Jurkat, Clone E6-1 (cell line): ENCODE measurements around the gene TMOD3.

Experiments
- DNase-seq: peaks from one replicate; pipeline ENCODE4 v3.0.0-alpha.2; 2011; ENCODE audit warnings: low read depth, low spot score
- H3K4me3 ChIP-seq: 2 replicates; pipeline ENCODE4 v1.5.1; 2011; ENCODE audit warnings: mild to moderate bottlenecking, low read length, control low read depth, moderate library complexity

TMOD3 gene

GRCh38 chr15:51947124-51947523 is 117.7 kb downstream of the TMOD3 start:
- DNase-seq = no peak
- no peak overlapping the region for H3K4me3 ChIP-seq

- no peak overlapping the region for H3K4me3 ChIP-seq
- DNase-seq = no peak
Measured at GRCh38 chr15:51952805-51953204, 123.4 kb downstream of the TMOD3 start.

DNA sequence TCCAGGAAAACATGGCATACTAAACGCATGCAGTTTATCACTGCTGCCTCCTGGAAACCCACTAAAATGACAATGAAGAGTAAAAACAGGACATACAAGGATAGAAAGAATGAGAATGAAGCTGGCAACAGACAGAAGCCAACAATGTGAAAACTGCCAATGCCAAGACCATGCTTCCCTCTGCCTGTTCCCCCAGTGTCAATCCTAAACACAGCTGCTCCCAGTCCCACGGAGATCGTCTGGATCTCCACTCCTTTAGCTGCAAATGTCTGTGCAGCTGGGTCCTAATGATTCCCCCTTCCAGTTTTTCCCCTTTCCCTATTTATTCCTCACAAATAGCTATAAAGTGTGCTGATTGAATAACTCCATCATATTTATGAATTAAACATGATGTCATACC is 126.1 kb downstream of the TMOD3 start:
- no peak overlapping the region for H3K4me3 ChIP-seq
- DNase-seq = no peak
